NCI-H2029 treated with DMSO at 0.1 percent for 48 hours (cell line): ENCODE results near the gene UBE2E2.

Source experiments
- DNase-seq: peaks from one replicate; lab custom pipeline; 2025; lab: John Stamatoyannopoulos, UW

The UBE2E2 gene

DNA sequence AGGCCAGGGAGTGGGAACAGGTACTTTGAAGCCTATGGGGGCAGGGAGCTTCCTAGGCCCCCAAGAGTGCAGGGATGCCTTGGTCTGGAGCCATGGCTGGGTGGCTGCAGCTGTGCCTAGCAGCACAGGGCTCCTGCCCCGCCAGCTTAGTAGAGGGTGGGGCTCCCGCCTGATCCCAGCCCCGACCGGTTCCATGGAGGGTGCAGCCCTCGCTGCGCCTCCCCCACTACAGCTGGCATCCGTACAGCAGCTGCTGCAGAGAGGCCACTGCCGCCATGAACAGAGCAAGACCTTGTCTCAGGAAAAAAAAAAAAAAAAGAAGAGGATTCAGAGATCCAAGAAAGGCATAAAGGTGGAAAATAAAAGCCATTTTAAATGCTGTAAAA lies 277.2 kb downstream of the UBE2E2 start:
- no peak for DNase-seq

- no peak for DNase-seq
Observed at GRCh38 chr3:23481011-23481615, 278.0 kb downstream of the UBE2E2 start.

DNA sequence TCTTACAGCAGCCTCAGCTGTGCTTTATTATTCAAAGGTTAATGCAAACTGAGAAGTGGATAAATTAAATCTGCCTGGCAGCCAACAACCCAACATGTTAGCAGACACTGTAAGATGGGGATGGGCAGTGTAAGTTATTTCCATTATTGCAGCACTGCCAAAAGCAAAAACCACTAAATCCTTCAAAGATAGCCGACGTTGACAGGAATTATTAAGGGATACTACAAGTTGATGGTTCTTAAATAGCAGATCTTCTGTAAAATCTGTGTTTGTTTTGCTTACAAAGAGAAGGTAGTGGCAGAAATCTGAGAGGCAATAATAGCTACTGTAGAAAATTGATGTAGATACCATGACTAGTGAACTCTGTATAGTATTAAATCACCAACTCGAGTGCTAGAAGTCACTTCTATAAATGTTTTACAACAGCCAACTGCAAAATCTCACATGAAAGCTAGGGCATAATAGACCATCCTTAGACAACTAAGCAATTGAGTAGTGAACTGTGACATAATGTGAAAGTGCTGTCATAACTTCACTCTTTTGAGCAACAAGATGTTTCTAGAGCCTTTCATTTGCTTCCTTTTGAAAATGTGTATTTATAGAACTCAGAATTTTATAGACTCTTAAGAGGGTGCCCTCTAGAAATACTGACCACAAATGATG lies 278.6 kb downstream of the UBE2E2 start:
- no peak for DNase-seq

- no peak for DNase-seq
Observed at GRCh38 chr3:23484386-23484785, 281.3 kb downstream of the UBE2E2 start.

- no peak for DNase-seq
Observed at GRCh38 chr3:23485922-23486321, 282.8 kb downstream of the UBE2E2 start.

GRCh38 chr3:23487015-23487414 lies 283.9 kb downstream of the UBE2E2 start:
- DNase-seq = no peak

- DNase-seq = no peak
Observed at GRCh38 chr3:23488618-23489017, 285.5 kb downstream of the UBE2E2 start.

GRCh38 chr3:23489300-23490158 lies 286.4 kb downstream of the UBE2E2 start:
- DNase-seq = no peak

DNA sequence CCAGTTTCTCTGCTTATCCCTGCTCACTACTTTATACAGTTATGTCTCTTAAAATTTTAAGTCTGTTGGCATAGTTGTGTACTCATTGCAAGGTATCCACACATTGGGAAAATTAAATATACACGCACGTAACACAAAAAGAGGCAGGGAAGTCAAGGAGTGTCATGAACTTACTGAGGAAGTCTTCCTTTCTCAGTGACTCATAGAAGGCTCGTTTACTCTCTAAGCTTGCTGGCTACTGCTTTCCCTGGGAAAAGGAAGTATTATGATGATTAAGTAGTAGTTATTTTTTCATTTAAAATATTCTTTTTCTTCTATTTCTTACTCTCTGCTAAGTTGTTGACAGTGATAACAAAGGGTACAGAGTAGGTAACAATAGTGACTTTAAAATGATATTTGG lies 287.3 kb downstream of the UBE2E2 start:
- DNase-seq = no peak

- DNase-seq = no peak
Observed at GRCh38 chr3:23492057-23492456, 288.9 kb downstream of the UBE2E2 start.

GRCh38 chr3:23493889-23494288 lies 290.8 kb downstream of the UBE2E2 start:
- DNase-seq = no peak

- no peak for DNase-seq
Observed at GRCh38 chr3:23494967-23495366, 291.8 kb downstream of the UBE2E2 start.

DNA sequence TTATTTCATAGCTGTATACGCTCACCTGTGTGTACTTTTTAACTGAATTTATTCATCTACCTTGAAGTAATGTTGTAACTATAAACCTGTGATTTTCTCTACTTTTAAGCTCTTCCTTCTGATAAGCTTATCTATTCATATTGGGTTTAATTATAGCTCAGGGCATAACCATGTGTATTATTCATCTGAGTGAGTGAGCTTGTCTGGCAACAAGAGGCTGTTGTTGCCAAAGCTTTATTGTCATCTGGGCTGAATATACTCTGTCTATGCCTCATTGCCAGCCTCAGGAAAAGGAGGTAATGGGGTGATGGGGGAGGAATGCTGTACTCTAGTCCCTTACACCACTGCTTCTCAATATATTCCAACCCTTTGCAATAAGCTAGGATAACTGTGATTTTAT lies 292.4 kb downstream of the UBE2E2 start:
- no peak for DNase-seq

DNA sequence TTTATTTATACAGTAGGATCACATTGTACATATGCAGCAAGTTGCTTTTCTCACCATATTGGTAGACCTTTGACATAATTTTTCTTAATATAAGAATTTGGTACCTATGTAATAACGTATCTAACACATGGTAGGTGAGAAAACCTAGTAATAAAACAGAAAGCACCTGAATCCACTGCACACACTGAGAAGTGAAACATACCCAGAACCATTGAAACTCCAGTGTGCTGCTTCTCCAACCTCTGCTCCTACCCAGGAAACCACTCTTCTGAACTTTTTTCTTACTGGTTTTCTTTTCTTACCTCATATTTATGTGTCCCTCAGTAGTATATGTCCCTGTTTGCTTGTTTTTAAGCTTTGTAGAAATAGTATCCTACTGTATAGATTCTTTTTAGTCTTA lies 293.0 kb downstream of the UBE2E2 start:
- DNase-seq = no peak

DNA sequence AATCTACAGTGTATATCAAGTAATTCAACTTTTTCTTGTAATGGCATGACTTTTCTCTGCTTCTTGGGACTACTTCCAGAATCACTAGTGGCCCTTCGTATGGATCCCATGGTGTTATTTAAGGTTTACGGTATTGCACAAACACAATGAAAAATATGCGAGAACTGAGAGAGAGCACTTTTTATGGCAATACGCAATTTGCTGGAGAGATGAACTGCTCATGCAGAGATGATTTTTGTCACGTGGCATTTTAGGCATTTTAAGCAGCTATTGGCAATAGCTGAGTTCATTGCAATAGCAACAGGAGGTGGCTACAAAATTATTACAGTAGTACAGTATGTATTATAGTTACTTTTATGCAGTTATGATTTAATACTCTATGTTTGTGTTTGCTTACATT lies 294.0 kb downstream of the UBE2E2 start:
- no peak for DNase-seq

DNA sequence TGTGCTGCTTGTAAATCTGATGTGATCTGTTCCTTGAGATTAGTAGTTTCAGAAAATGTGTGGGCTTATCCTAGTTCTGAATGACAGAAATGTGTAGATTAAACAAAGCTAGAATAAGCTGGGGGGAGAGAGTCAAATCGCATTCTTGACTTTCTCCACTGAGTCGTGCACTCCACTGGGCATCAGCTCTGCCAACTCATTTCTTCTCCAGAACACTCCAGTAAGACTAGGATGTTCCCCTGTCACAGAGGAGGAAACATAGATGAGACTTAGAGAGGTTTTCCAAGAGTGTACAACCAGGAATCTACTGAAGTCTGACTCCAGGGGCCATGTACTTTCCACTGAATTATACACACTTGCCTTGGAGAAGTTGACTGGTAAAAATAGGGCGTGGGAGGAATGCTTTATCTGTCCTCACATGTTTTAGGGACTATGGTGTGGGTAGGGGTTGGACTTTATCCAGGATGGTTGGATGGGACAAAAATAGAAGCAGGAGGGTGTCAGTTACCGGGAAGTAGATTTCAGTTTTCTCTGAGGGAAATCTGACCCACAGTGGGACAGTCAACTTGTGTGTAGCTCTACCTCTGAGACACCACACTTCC lies 298.2 kb downstream of the UBE2E2 start:
- DNase-seq = no peak

DNA sequence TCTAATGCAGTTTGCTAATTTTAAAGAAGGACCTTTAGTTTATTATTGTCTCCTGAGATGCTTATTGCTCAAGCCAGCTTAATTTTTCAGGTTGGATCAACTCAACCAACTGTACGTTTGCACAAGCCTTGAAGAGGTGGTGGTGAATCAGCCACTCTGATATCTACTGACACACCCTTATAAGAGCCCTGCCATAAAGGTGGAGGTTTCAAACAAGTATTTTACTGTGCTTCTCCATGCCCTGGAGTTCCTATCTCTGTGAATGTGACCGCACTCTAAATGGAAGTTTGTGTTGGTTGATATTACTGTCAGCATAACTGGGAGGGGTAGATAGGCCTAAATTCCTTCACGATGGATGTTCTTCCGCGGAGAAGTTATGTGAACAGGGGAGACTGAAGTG lies 305.3 kb downstream of the UBE2E2 start:
- DNase-seq = no peak

- peak; percentile 46 for DNase-seq
Observed at GRCh38 chr3:23518441-23518840, 315.3 kb downstream of the UBE2E2 start.

DNA sequence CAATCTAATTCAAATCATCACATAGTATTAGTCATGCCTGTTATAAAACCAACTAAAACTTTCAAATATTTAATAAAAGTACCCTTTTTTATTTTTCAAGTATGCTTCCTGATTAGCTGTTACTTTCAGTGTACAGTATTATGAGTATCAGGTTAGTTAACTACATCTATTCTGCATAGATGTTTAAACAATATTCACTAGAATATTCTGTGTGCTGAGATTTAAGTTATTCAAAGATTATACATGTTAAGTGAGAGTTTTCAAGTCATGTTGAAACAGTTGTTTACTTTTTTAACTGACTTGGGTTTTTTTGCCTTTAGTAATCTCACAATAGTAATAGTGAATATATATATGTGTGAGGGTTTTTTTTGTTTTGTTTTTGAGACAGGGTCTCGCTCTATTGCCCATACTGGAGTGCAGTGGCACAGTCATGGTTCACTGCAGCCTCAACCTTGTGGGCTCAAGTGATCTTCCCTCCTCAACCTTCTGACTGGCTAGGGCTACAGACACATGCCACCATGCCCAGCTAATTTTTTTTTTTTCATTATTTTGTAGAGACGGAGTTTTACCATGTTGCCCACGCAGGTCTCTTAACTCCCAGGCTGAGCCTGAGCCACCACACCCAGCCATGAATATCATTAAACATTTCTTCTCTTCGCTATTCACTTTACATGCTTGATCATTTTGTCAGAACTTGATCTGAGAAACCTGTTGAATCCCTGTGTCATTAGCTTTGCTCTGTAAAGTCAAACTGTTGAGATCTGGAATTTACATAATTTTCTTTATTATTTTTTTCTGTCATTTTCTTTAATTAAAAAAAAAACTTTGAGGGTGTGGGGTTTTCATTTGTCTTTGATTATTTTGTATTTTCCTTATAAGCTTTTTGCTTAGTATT lies 316.4 kb downstream of the UBE2E2 start:
- DNase-seq = no peak

- no peak for DNase-seq
Observed at GRCh38 chr3:23527326-23527725, 324.2 kb downstream of the UBE2E2 start.

DNA sequence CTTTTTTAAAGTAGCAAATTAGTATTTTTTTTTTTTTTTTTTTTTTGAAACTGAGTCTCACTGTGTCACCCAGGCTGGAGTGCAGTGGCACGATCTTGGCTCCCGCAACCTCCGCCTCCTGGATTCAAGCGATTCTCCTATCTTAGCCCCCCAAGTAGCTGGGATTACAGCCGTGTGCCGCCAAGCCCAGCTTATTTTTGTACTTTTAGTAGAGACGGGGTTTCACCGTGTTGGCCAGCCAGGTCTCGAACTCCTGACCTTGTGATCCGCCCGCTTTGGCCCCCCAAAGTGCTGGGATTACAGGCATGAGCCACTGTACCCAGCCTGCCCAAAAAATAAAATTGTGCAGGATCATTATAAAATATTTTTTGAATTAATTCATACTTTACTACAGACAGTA lies 330.5 kb downstream of the UBE2E2 start:
- DNase-seq = no peak

- no peak for DNase-seq
Observed at GRCh38 chr3:23533996-23534395, 330.9 kb downstream of the UBE2E2 start.
